ENCODE data around the gene BCLAF1. TPM values are rescaled to one million over a fixed set of nuclear protein-coding genes. Genes with fewer than 3 reads are reported as not detected.

The BCLAF1 gene
- total and polyA plus RNA-seq, 9 of the 15 experiments (the other 6 are each of a cell fraction or from before 2014, with no cell fraction given): 65.4 to 286 (median 165) TPM

GRCh38 chr6:136226027-136226673 lies 63.5 kb downstream of the BCLAF1 start (continued):
- TF ChIP-seq, protein P1, sequence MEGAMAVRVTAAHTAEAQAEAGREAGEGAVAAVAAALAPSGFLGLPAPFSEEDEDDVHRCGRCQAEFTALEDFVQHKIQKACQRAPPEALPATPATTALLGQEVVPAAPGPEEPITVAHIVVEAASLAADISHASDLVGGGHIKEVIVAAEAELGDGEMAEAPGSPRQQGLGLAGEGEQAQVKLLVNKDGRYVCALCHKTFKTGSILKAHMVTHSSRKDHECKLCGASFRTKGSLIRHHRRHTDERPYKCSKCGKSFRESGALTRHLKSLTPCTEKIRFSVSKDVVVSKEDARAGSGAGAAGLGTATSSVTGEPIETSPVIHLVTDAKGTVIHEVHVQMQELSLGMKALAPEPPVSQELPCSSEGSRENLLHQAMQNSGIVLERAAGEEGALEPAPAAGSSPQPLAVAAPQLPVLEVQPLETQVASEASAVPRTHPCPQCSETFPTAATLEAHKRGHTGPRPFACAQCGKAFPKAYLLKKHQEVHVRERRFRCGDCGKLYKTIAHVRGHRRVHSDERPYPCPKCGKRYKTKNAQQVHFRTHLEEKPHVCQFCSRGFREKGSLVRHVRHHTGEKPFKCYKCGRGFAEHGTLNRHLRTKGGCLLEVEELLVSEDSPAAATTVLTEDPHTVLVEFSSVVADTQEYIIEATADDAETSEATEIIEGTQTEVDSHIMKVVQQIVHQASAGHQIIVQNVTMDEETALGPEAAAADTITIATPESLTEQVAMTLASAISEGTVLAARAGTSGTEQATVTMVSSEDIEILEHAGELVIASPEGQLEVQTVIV (CRISPR knock-in tag; IDR thresholded peaks at IDR 0.05; ENCODE audit: borderline replicate concordance): 0 out of 2 replicates have a peak, but pooled peaks have one; percentile 41
- TF ChIP-seq VEZF1 (CRISPR knock-in tag; IDR thresholded peaks at IDR 0.05) (peak; percentile 32), MTA1 (IDR thresholded peaks at IDR 0.05; ENCODE audit: borderline replicate concordance) (no peak), FOXP1 (CRISPR knock-in tag; IDR thresholded peaks at IDR 0.05) (no peak), RFX1 (IDR thresholded peaks at IDR 0.05) (no peak; the same call in 1 of the 2 replicates), CUX1 (CRISPR knock-in tag; IDR thresholded peaks at IDR 0.05) (0 out of 2 replicates have a peak, but pooled peaks have one; percentile 54), ZNF57 (CRISPR knock-in tag; IDR thresholded peaks at IDR 0.05) (no peak), TAF7 (tag; IDR thresholded peaks at IDR 0.05) (0 out of 2 replicates have a peak, but pooled peaks have one; percentile 22)
- TF ChIP-seq, protein P2, sequence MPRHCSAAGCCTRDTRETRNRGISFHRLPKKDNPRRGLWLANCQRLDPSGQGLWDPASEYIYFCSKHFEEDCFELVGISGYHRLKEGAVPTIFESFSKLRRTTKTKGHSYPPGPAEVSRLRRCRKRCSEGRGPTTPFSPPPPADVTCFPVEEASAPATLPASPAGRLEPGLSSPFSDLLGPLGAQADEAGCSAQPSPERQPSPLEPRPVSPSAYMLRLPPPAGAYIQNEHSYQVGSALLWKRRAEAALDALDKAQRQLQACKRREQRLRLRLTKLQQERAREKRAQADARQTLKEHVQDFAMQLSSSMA (CRISPR knock-in tag; IDR thresholded peaks at IDR 0.05): no peak
- TF ChIP-seq, protein P3, sequence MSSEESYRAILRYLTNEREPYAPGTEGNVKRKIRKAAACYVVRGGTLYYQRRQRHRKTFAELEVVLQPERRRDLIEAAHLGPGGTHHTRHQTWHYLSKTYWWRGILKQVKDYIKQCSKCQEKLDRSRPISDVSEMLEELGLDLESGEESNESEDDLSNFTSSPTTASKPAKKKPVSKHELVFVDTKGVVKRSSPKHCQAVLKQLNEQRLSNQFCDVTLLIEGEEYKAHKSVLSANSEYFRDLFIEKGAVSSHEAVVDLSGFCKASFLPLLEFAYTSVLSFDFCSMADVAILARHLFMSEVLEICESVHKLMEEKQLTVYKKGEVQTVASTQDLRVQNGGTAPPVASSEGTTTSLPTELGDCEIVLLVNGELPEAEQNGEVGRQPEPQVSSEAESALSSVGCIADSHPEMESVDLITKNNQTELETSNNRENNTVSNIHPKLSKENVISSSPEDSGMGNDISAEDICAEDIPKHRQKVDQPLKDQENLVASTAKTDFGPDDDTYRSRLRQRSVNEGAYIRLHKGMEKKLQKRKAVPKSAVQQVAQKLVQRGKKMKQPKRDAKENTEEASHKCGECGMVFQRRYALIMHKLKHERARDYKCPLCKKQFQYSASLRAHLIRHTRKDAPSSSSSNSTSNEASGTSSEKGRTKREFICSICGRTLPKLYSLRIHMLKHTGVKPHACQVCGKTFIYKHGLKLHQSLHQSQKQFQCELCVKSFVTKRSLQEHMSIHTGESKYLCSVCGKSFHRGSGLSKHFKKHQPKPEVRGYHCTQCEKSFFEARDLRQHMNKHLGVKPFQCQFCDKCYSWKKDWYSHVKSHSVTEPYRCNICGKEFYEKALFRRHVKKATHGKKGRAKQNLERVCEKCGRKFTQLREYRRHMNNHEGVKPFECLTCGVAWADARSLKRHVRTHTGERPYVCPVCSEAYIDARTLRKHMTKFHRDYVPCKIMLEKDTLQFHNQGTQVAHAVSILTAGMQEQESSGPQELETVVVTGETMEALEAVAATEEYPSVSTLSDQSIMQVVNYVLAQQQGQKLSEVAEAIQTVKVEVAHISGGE (CRISPR knock-in tag; IDR thresholded peaks at IDR 0.05): no peak
- TF ChIP-seq, protein P4, sequence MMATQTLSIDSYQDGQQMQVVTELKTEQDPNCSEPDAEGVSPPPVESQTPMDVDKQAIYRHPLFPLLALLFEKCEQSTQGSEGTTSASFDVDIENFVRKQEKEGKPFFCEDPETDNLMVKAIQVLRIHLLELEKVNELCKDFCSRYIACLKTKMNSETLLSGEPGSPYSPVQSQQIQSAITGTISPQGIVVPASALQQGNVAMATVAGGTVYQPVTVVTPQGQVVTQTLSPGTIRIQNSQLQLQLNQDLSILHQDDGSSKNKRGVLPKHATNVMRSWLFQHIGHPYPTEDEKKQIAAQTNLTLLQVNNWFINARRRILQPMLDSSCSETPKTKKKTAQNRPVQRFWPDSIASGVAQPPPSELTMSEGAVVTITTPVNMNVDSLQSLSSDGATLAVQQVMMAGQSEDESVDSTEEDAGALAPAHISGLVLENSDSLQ (IDR thresholded peaks at IDR 0.05): peak; percentile 28; the same call in 1 of the 2 replicates
